ENCODE data around the gene CDK5RAP3. TPM values are rescaled to one million over a fixed set of nuclear protein-coding genes. Genes with fewer than 3 reads are reported as not detected.
"Not testable (repeated sequence)": the region's sequence is repeated elsewhere in the genome, so short reads cannot be mapped to it uniquely, and the experiment has no call there.

The CDK5RAP3 gene
- total RNA-seq, 1 donor from 2014 or later: 251 TPM

- Mint-ChIP-seq H3K27ac (no peak overlapping the region), H3K4me3 (no peak overlapping the region), H3K27me3 (ENCODE audit: low read depth) (no peaks in the 10 kb centered on the region), H3K4me1 (peaks cover 14% of the 10 kb centered on the region), H3K9me3 (no peaks in the 10 kb centered on the region), H3K36me3 (peaks cover 30% of the 10 kb centered on the region)
- no peak for TF ChIP-seq CTCF (IDR thresholded peaks at IDR 0.05; ENCODE audit: unreplicated experiment)
- DNase-seq (ENCODE audit: low spot score in 2 of 2, unreplicated experiment in 2 of 2): no peak
Observed at GRCh38 chr17:47982091-47982617, 11.2 kb downstream of the CDK5RAP3 start.

- Mint-ChIP-seq H3K4me1 (peaks cover 21% of the 10 kb centered on the region), H3K27me3 (ENCODE audit: low read depth) (no peaks in the 10 kb centered on the region), H3K9me3 (no peaks in the 10 kb centered on the region), H3K4me3 (no peak overlapping the region), H3K36me3 (peaks cover 24% of the 10 kb centered on the region), H3K27ac (no peak overlapping the region)
- TF ChIP-seq CTCF (IDR thresholded peaks at IDR 0.05; ENCODE audit: unreplicated experiment): no peak
- DNase-seq (ENCODE audit: low spot score in 2 of 2, unreplicated experiment in 2 of 2): no peak
Observed at GRCh38 chr17:47982645-47983390, 11.9 kb downstream of the CDK5RAP3 start.

DNA sequence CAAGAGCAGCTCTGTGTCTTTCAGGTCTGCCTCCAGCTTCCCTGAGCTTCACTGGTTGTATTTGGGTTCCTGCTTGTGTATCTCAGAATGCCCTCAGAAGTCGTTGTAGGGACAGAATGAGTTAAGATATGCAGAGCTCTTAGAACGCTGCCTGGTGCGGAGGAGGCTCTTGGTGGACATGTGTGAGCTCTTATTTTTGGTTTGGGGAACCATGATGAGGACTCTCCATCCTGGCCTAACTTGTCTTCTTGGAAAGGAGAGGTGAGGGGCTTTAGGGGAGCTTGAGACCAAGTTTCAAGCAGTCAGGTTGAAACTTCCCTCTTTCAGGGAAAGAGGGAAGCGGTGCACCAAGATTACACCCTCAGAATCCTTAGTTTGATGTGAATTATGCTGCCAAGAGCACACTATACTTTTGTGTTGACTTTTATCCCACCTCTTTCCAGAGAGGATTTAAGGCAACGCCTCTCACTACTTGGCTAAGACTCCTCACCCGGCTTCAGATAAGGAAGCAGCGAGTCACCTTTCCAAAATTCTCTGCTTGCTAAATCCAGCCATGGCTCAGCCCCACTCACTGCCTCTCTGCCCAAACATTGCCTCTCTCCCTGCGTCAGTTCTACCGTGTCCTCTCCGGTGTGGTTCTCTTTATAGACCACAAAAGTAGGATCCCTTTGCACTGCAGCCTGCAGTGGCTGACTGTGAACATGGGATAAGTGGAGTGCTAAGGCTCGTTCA lies 12.7 kb downstream of the CDK5RAP3 start:
- DNase-seq (ENCODE audit: low spot score in 2 of 2, unreplicated experiment in 2 of 2): no peak
- TF ChIP-seq CTCF (IDR thresholded peaks at IDR 0.05; ENCODE audit: unreplicated experiment): no peak
- Mint-ChIP-seq H3K27ac (no peak overlapping the region), H3K9me3 (no peaks in the 10 kb centered on the region), H3K27me3 (ENCODE audit: low read depth) (no peaks in the 10 kb centered on the region), H3K4me1 (peaks cover 24% of the 10 kb centered on the region), H3K4me3 (no peak overlapping the region), H3K36me3 (peaks cover 23% of the 10 kb centered on the region)

GRCh38 chr17:47986520-47986919 lies 15.6 kb downstream of the CDK5RAP3 start:
- DNase-seq (ENCODE audit: low spot score in 2 of 2, unreplicated experiment in 2 of 2): no peak
- Mint-ChIP-seq H3K27me3 (ENCODE audit: low read depth) (peaks cover 3% of the 10 kb centered on the region), H3K36me3 (peaks cover 4% of the 10 kb centered on the region), H3K9me3 (no peaks in the 10 kb centered on the region), H3K4me1 (peaks cover 39% of the 10 kb centered on the region), H3K27ac (no peak overlapping the region), H3K4me3 (no peak overlapping the region)
- TF ChIP-seq CTCF (IDR thresholded peaks at IDR 0.05; ENCODE audit: unreplicated experiment): no peak

- Mint-ChIP-seq H3K36me3 (peaks cover 2% of the 10 kb centered on the region), H3K27me3 (ENCODE audit: low read depth) (peaks cover 3% of the 10 kb centered on the region), H3K27ac (peak overlapping the region; percentile 64), H3K4me1 (peaks cover 35% of the 10 kb centered on the region), H3K4me3 (no peak overlapping the region), H3K9me3 (no peaks in the 10 kb centered on the region)
- TF ChIP-seq CTCF (IDR thresholded peaks at IDR 0.05; ENCODE audit: unreplicated experiment): no peak
- no peak for DNase-seq (ENCODE audit: low spot score in 2 of 2, unreplicated experiment in 2 of 2)
Observed at GRCh38 chr17:47987240-47987835, 16.4 kb downstream of the CDK5RAP3 start.

DNA sequence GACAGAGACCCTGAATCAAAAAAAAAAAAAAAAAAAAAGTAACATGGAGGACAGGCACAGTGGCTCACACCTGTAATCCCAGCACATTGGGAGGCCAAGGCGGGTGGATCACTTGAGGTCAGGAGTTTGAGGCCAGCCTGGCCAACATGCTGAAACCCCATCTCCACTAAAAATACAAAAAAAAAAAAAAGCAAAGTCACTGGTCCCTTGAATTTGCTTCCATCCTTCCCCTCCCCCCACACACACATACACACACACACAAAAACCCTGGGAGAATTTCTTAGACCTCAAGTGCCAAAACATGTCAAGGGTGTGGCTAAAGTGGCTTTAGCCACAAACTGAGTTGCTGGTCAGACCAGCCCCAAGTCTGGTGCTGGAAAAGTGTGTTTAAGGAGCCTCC lies 17.5 kb downstream of the CDK5RAP3 start:
- not testable (repeated sequence) for H3K4me3 Mint-ChIP-seq; DNase-seq (ENCODE audit: low spot score in 2 of 2, unreplicated experiment in 2 of 2); H3K27ac Mint-ChIP-seq; H3K36me3 Mint-ChIP-seq; H3K27me3 Mint-ChIP-seq (ENCODE audit: low read depth); H3K9me3 Mint-ChIP-seq
- peaks cover 38% of the 10 kb centered on the region for H3K4me1 Mint-ChIP-seq

All from mesothelial cell of epicardium (in vitro differentiated cells).